Neural cell (in vitro differentiated cells): ENCODE measurements around the gene FAM161B. TPM values are rescaled to one million over a fixed set of nuclear protein-coding genes. Genes with fewer than 3 reads are reported as not detected.

Source experiments
- H2AFZ ChIP-seq: fragments of 200-600, 300-800 bp; sonication (generic), shearing (Covaris generic); 2 replicates; pipeline ENCODE4 v1.6.0; 2014; ENCODE audit warnings: low read depth, mild to moderate bottlenecking, antibody characterized with exemption, low read length, moderate library complexity
- H3F3A ChIP-seq: fragments of 200-600 bp; shearing (Covaris generic); 2 replicates; pipeline ENCODE4 v1.6.1; 2016; ENCODE audit warnings: mild to moderate bottlenecking, moderate library complexity, mixed read lengths, antibody characterized with exemption, low read length; ENCODE audit not compliant: insufficient read depth, poor library complexity, severe bottlenecking
- H3K27ac ChIP-seq: fragments of 200-600, 300-800 bp; sonication (generic), shearing (Covaris generic); 2 replicates; pipeline ENCODE4 v1.5.1; 2014; ENCODE audit warnings: mild to moderate bottlenecking, low read length, moderate library complexity
- H3K27me3 ChIP-seq: fragments of 300-800, 200-600 bp; sonication (generic), shearing (Covaris generic); 2 replicates; pipeline ENCODE4 v1.6.0; 2014; ENCODE audit warnings: mild to moderate bottlenecking, low read depth, low read length, moderate library complexity; ENCODE audit not compliant: insufficient read depth
- H3K36me3 ChIP-seq: fragments of 300-800, 200-600 bp; sonication (generic), shearing (Covaris generic); 2 replicates; pipeline ENCODE4 v1.5.1; 2014; ENCODE audit warnings: mild to moderate bottlenecking, antibody characterized with exemption, low read length, moderate library complexity; ENCODE audit not compliant: insufficient read depth
- H3K4me2 ChIP-seq: fragments of 300-800, 200-600 bp; sonication (generic), shearing (Covaris generic); 2 replicates; pipeline ENCODE4 v1.6.0; 2014; ENCODE audit warnings: mild to moderate bottlenecking, low read length
- H3K4me3 ChIP-seq: fragments of 300-800, 200-600 bp; sonication (generic), shearing (Covaris generic); 2 replicates; pipeline ENCODE4 v1.5.1; 2014; ENCODE audit warnings: mild to moderate bottlenecking, low read length, moderate library complexity
- H3K79me2 ChIP-seq: fragments of 200-600 bp; shearing (Covaris generic); replicated peaks from 2 replicates; pipeline ENCODE4 v1.6.0; 2014; ENCODE audit warnings: mild to moderate bottlenecking, low read length, moderate library complexity; ENCODE audit not compliant: insufficient read depth
- H3K9ac ChIP-seq: fragments of 300-800, 200-600 bp; sonication (generic), shearing (Covaris generic); 2 replicates; pipeline ENCODE4 v1.6.1; 2016; ENCODE audit warnings: mild to moderate bottlenecking, low read length, mixed read lengths
- H3K9me2 ChIP-seq: fragments of 200-600 bp; shearing (Covaris generic); 2 replicates; pipeline ENCODE4 v1.6.1; 2016; ENCODE audit warnings: mild to moderate bottlenecking, low read length, mixed read lengths; ENCODE audit not compliant: insufficient read depth
- H3K9me3 ChIP-seq: fragments of 200-600, 300-800 bp; sonication (generic), shearing (Covaris generic); 2 replicates; pipeline ENCODE4 v1.6.1; 2016; ENCODE audit warnings: mild to moderate bottlenecking, mixed run types, low read length, moderate library complexity, mixed read lengths
- H4K20me1 ChIP-seq: fragments of 200-600 bp; shearing (Covaris generic); 2 replicates; pipeline ENCODE4 v1.6.1; 2016; ENCODE audit warnings: mild to moderate bottlenecking, mixed run types; ENCODE audit not compliant: insufficient read depth
- CTCF ChIP-seq: fragments of 450-650 bp; IDR thresholded peaks from 2 replicates; pipeline ENCODE4 v1.5.1; 2014; ENCODE audit warnings: antibody characterized with exemption, mild to moderate bottlenecking, moderate library complexity; ENCODE audit not compliant: poor library complexity, severe bottlenecking
- EP300 ChIP-seq: fragments of 450-650 bp; conservative IDR thresholded peaks from 2 replicates; pipeline ENCODE4 v1.6.1; 2014; ENCODE audit warnings: antibody characterized with exemption, mild to moderate bottlenecking, moderate library complexity; ENCODE audit not compliant: poor library complexity, severe bottlenecking
- EZH2 ChIP-seq: fragments of 200-600, 300-800 bp; shearing (Covaris generic), sonication (generic); IDR thresholded peaks from 2 replicates; pipeline ENCODE4 v1.6.1; 2014; ENCODE audit warnings: antibody characterized with exemption, low read length, borderline replicate concordance, mild to moderate bottlenecking; ENCODE audit not compliant: insufficient read depth, poor library complexity, severe bottlenecking
- MXI1 ChIP-seq: fragments of 450-650 bp; conservative IDR thresholded peaks from 2 replicates; pipeline ENCODE4 v1.6.1; 2014; ENCODE audit warnings: antibody characterized with exemption, mild to moderate bottlenecking; ENCODE audit not compliant: poor library complexity, severe bottlenecking
- POLR2AphosphoS5 ChIP-seq: IDR thresholded peaks from 2 replicates; pipeline ENCODE4 v1.6.1; 2012
- RAD21 ChIP-seq: fragments of 450-650 bp; conservative IDR thresholded peaks from 2 replicates; pipeline ENCODE4 v1.6.1; 2014; ENCODE audit warnings: antibody characterized with exemption, mild to moderate bottlenecking, moderate library complexity
- REST ChIP-seq: IDR thresholded peaks from 2 replicates; pipeline ENCODE4 v1.6.1; 2012; ENCODE audit warnings: borderline replicate concordance
- SMC3 ChIP-seq: fragments of 450-650 bp; conservative IDR thresholded peaks from 2 replicates; pipeline ENCODE4 v1.6.1; 2014; ENCODE audit warnings: antibody characterized with exemption, mild to moderate bottlenecking, moderate library complexity; ENCODE audit not compliant: poor library complexity
- TAF1 ChIP-seq: IDR thresholded peaks from 2 replicates; pipeline ENCODE4 v1.6.1; 2012; ENCODE audit warnings: low read depth
- polyA plus RNA-seq: library from polyadenylated mRNA; depleted of rRNA; stranded (reverse); fragments of >200 nt; gene quantifications from 2 replicates; pipeline ENCODE4 v1.2.3, GENCODE V29; 2014

FAM161B gene
- polyA plus RNA-seq, 1 donor from 2014 or later, result 12.2 TPM

- Histone ChIP-seq H3F3A (peaks cover 6% of the 10 kb centered on the region), H2AFZ (peak overlapping the region; percentile 86), H3K27me3 (no peaks in the 10 kb centered on the region), H3K36me3 (no peaks in the 10 kb centered on the region), H3K27ac (peak overlapping the region; percentile 67), H4K20me1 (no peaks in the 10 kb centered on the region), H3K4me3 (peak overlapping the region; percentile 87), H3K79me2 (peaks cover 50% of the 10 kb centered on the region), H3K9me2 (no peaks in the 10 kb centered on the region), H3K4me2 (peak overlapping the region; percentile 62), H3K9ac (peak overlapping the region; percentile 87), H3K9me3 (no peaks in the 10 kb centered on the region)
- TF ChIP-seq CTCF, result no peak
- TF ChIP-seq EP300, result no peak
- TF ChIP-seq MXI1, result no peak
- no peak for TF ChIP-seq SMC3
- TF ChIP-seq REST, result no peak
- no peak for TF ChIP-seq RAD21
- no peak for TF ChIP-seq EZH2
These were observed 62.6 kb downstream of the FAM161B start for GRCh38 chr14:73887318-73887616.

DNA sequence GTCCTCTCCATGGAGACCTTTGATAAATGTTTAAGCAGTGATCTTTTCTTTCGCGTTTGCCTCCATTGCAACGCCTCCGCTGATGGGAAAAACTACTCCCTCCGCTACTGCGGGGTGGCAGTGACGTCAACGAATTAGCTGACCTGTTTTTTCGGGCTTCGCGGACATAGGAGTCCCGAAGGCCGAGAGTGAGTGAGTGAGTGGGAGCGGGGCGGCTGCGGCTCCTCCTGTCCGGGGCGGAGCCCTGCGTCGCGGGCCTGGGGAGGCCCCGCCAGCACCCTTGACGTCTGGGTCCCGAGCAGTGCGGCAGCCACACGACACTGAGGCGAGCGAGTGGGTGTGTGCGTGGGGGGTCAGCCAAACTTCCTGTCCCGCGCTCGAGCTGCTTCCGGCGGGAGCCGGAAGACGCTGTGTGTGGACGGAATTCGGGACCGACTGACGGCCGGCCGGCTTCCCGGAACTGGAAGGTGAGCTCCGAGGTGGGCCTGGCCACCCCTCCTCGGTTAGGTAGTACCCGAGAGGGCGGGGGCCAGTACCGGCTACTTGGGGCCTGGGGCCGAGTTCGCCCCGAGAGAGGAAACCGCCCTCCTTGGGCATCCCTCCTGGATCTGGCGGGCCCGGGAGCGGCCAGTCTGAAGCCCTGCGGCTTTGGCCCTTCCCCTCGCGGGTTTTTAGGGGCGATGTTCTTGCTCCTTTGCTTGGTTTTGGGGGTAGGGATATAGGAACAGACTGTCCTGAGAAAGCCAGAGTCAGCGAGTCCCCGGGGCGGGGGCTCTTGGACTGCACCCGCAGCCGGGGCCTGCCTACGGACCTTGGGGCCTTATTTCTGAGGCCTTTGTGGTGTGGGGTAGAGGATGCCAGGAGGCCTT is 63.2 kb downstream of the FAM161B start, which contains the start of gene ZNF410:
Gene ZNF410, plus strand, starts transcription at position 411 of the 869 bp plus-strand sequence. CDS start 5,317 bp downstream, outside the sequence.
- H3K4me2 ChIP-seq, result peak within 1 kb of the TSS; percentile 70
- peak within 1 kb of the TSS; percentile 67 for H3K27ac ChIP-seq
- peaks cover 6% of the 10 kb centered on the region for H3F3A ChIP-seq
- H3K4me3 ChIP-seq, result peak within 1 kb of the TSS; percentile 87
- H3K9me2 ChIP-seq, result no peaks in the 10 kb centered on the region
- H2AFZ ChIP-seq, result peak within 1 kb of the TSS; percentile 86
- no peaks in the 10 kb centered on the region for H3K27me3 ChIP-seq
- peaks cover 45% of the 10 kb centered on the region for H3K79me2 ChIP-seq
- H3K9ac ChIP-seq, result peak within 1 kb of the TSS; percentile 87
- H4K20me1 ChIP-seq, result no peaks in the 10 kb centered on the region
- peak; percentile 70 for TF ChIP-seq REST
- peak; percentile 50 for TF ChIP-seq SMC3
- TF ChIP-seq POLR2AphosphoS5, result peak; percentile 70
- TF ChIP-seq TAF1, result peak; percentile 69
- TF ChIP-seq MXI1, result peak; percentile 72
- TF ChIP-seq EZH2, result no peak
- TF ChIP-seq RAD21, result peak; percentile 47
- peak; percentile 40 for TF ChIP-seq EP300
- TF ChIP-seq CTCF, result no peak
- no peaks in the 10 kb centered on the region for H3K36me3 ChIP-seq
- no peaks in the 10 kb centered on the region for H3K9me3 ChIP-seq
